ENCODE data around the gene MUC5AC. TPM values are rescaled to one million over a fixed set of nuclear protein-coding genes. Genes with fewer than 3 reads are reported as not detected.
"Not testable (repeated sequence)": the region's sequence is repeated elsewhere in the genome, so short reads cannot be mapped to it uniquely, and the experiment has no call there.

MUC5AC gene
- total RNA-seq, 2 donors from 2014 or later = not detected

- no peak for TF ChIP-seq CTCF (conservative IDR thresholded peaks at IDR 0.05)
- Mint-ChIP-seq H3K4me3 (no peak overlapping the region), H3K9me3 (peaks cover 2% of the 10 kb centered on the region), H3K4me1 (no peaks in the 10 kb centered on the region), H3K36me3 (ENCODE audit: low read depth) (no peaks in the 10 kb centered on the region), H3K27ac (no peak overlapping the region), H3K27me3 (ENCODE audit: insufficient read depth) (no peaks in the 10 kb centered on the region)
- no peaks in the 10 kb centered on the region for H3K36me3 ChIP-seq (ENCODE audit: control insufficient read depth, insufficient read depth, low read length)
- no peaks in the 10 kb centered on the region for H3K9me3 ChIP-seq (ENCODE audit: control insufficient read depth, low read length)
- H3K27ac ChIP-seq (ENCODE audit: low read depth, low read length) = no peak overlapping the region
- no peaks in the 10 kb centered on the region for H3K4me1 ChIP-seq (ENCODE audit: control insufficient read depth, insufficient read depth, low read length)
- WGBS, 2 experiments (ENCODE audit: insufficient coverage in 1 of 2, insufficient read length in 1 of 2) = 90 to 92% methylated on average over 11 to 29 of the region's 29 CpGs
- DNase-seq = no peak
- H3K9ac ChIP-seq (ENCODE audit: extremely low read depth, low read length, poor library complexity, severe bottlenecking) = no peak overlapping the region
- H3K4me3 ChIP-seq (ENCODE audit: low read length) = no peak overlapping the region
- H3K27me3 ChIP-seq (ENCODE audit: control insufficient read depth, insufficient read depth, low read length, poor library complexity, severe bottlenecking) = no peaks in the 10 kb centered on the region
Observed at GRCh38 chr11:1180947-1181391, 23.2 kb downstream of the MUC5AC start.

GRCh38 chr11:1181420-1181819 lies 23.7 kb downstream of the MUC5AC start:
- WGBS, 2 experiments (ENCODE audit: insufficient coverage in 1 of 2, insufficient read length in 1 of 2) = 87 to 89% methylated on average over 6 to 10 of the region's 10 CpGs
- H3K4me1 ChIP-seq (ENCODE audit: control insufficient read depth, insufficient read depth, low read length) = no peaks in the 10 kb centered on the region

GRCh38 chr11:1181853-1182535 lies 24.2 kb downstream of the MUC5AC start:
- H3K36me3 Mint-ChIP-seq (ENCODE audit: low read depth) = no peaks in the 10 kb centered on the region
- TF ChIP-seq CTCF (conservative IDR thresholded peaks at IDR 0.05) = no peak
- no peak overlapping the region for H3K9ac ChIP-seq (ENCODE audit: extremely low read depth, low read length, poor library complexity, severe bottlenecking)
- no peaks in the 10 kb centered on the region for H3K27me3 Mint-ChIP-seq (ENCODE audit: insufficient read depth)
- H3K27ac Mint-ChIP-seq = no peak overlapping the region
- WGBS, 2 experiments (ENCODE audit: insufficient coverage in 1 of 2, insufficient read length in 1 of 2) = 90 to 91% methylated on average over 32 to 41 of the region's 41 CpGs
- no peak overlapping the region for H3K27ac ChIP-seq (ENCODE audit: low read depth, low read length)
- H3K9me3 ChIP-seq (ENCODE audit: control insufficient read depth, low read length) = no peaks in the 10 kb centered on the region
- H3K4me1 ChIP-seq (ENCODE audit: control insufficient read depth, insufficient read depth, low read length) = no peaks in the 10 kb centered on the region
- H3K4me1 Mint-ChIP-seq = no peaks in the 10 kb centered on the region
- H3K36me3 ChIP-seq (ENCODE audit: control insufficient read depth, insufficient read depth, low read length) = no peaks in the 10 kb centered on the region
- H3K4me3 Mint-ChIP-seq = no peak overlapping the region
- no peak overlapping the region for H3K4me3 ChIP-seq (ENCODE audit: low read length)
- DNase-seq = no peak
- H3K9me3 Mint-ChIP-seq = peaks cover 2% of the 10 kb centered on the region
- no peaks in the 10 kb centered on the region for H3K27me3 ChIP-seq (ENCODE audit: control insufficient read depth, insufficient read depth, low read length, poor library complexity, severe bottlenecking)

More at GRCh38 chr11:1181420-1181819, 23.7 kb downstream of the MUC5AC start:
- no peaks in the 10 kb centered on the region for H3K27me3 ChIP-seq (ENCODE audit: control insufficient read depth, insufficient read depth, low read length, poor library complexity, severe bottlenecking)
- no peak overlapping the region for H3K9ac ChIP-seq (ENCODE audit: extremely low read depth, low read length, poor library complexity, severe bottlenecking)
- H3K27ac Mint-ChIP-seq = no peak overlapping the region
- no peaks in the 10 kb centered on the region for H3K27me3 Mint-ChIP-seq (ENCODE audit: insufficient read depth)
- no peaks in the 10 kb centered on the region for H3K36me3 Mint-ChIP-seq (ENCODE audit: low read depth)
- H3K27ac ChIP-seq (ENCODE audit: low read depth, low read length) = no peak overlapping the region
- no peaks in the 10 kb centered on the region for H3K4me1 Mint-ChIP-seq
- H3K4me3 Mint-ChIP-seq = no peak overlapping the region
- TF ChIP-seq CTCF (conservative IDR thresholded peaks at IDR 0.05) = no peak
- no peaks in the 10 kb centered on the region for H3K9me3 ChIP-seq (ENCODE audit: control insufficient read depth, low read length)
- DNase-seq = no peak
- H3K4me3 ChIP-seq (ENCODE audit: low read length) = no peak overlapping the region
- peaks cover 2% of the 10 kb centered on the region for H3K9me3 Mint-ChIP-seq
- no peaks in the 10 kb centered on the region for H3K36me3 ChIP-seq (ENCODE audit: control insufficient read depth, insufficient read depth, low read length)

- H3K36me3 ChIP-seq (ENCODE audit: control insufficient read depth, insufficient read depth, low read length); H3K4me3 ChIP-seq (ENCODE audit: low read length); H3K36me3 Mint-ChIP-seq (ENCODE audit: low read depth); H3K4me1 Mint-ChIP-seq; DNase-seq; H3K9me3 ChIP-seq (ENCODE audit: control insufficient read depth, low read length); H3K9me3 Mint-ChIP-seq; H3K27ac Mint-ChIP-seq; H3K27ac ChIP-seq (ENCODE audit: low read depth, low read length); H3K9ac ChIP-seq (ENCODE audit: extremely low read depth, low read length, poor library complexity, severe bottlenecking); H3K4me3 Mint-ChIP-seq; H3K4me1 ChIP-seq (ENCODE audit: control insufficient read depth, insufficient read depth, low read length); H3K27me3 ChIP-seq (ENCODE audit: control insufficient read depth, insufficient read depth, low read length, poor library complexity, severe bottlenecking); H3K27me3 Mint-ChIP-seq (ENCODE audit: insufficient read depth): not testable (repeated sequence)
- 87 to 100% methylated on average over 2 to 15 of the region's 22 CpGs for WGBS, 2 experiments (ENCODE audit: insufficient coverage in 1 of 2, insufficient read length in 1 of 2)
Observed at GRCh38 chr11:1184139-1184538, 26.4 kb downstream of the MUC5AC start.

GRCh38 chr11:1188451-1189130 lies 30.8 kb downstream of the MUC5AC start:
- not testable (repeated sequence) for H3K4me1 ChIP-seq (ENCODE audit: control insufficient read depth, insufficient read depth, low read length); DNase-seq; H3K27me3 Mint-ChIP-seq (ENCODE audit: insufficient read depth); H3K36me3 Mint-ChIP-seq (ENCODE audit: low read depth); H3K9me3 ChIP-seq (ENCODE audit: control insufficient read depth, low read length); H3K9me3 Mint-ChIP-seq; H3K4me3 Mint-ChIP-seq; H3K4me1 Mint-ChIP-seq; H3K27ac Mint-ChIP-seq; H3K27ac ChIP-seq (ENCODE audit: low read depth, low read length); H3K4me3 ChIP-seq (ENCODE audit: low read length); H3K36me3 ChIP-seq (ENCODE audit: control insufficient read depth, insufficient read depth, low read length); H3K27me3 ChIP-seq (ENCODE audit: control insufficient read depth, insufficient read depth, low read length, poor library complexity, severe bottlenecking); H3K9ac ChIP-seq (ENCODE audit: extremely low read depth, low read length, poor library complexity, severe bottlenecking)
- 80 to 82% methylated on average over 1 to 12 of the region's 15 CpGs for whole genome bisulfite sequencing, 2 experiments (ENCODE audit: insufficient coverage in 1 of 2, insufficient read length in 1 of 2)
